OCI-M2 (cell line): ENCODE data around the gene PPP6R1.

Experiments
- DNase-seq: peaks from one replicate; lab custom pipeline; 2025; ENCODE audit not compliant: unreplicated experiment; lab: John Stamatoyannopoulos, UW

PPP6R1 gene

DNA sequence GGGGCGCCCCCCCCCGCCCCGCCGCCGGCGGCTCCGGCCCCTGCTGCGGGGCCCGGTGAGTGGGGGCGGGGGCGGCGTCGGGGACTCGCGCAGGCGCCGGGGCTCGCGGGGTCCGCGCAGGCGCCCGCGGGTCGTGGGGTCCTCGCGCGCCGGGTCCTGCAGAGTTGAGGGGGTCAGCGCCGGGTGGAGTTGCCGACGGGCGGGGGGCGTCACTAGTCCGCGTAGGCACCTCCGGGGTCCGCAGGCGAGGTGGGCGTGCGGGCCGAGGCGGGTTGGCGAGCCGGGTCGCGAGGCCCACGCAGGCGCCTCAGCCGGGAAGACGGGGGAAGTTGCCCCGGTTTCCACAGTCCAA is 365 bp downstream of the PPP6R1 start:
- DNase-seq = no peak

- DNase-seq = no peak
Observed at GRCh38 chr19:55257461-55258420, 1.1 kb downstream of the PPP6R1 start.

DNA sequence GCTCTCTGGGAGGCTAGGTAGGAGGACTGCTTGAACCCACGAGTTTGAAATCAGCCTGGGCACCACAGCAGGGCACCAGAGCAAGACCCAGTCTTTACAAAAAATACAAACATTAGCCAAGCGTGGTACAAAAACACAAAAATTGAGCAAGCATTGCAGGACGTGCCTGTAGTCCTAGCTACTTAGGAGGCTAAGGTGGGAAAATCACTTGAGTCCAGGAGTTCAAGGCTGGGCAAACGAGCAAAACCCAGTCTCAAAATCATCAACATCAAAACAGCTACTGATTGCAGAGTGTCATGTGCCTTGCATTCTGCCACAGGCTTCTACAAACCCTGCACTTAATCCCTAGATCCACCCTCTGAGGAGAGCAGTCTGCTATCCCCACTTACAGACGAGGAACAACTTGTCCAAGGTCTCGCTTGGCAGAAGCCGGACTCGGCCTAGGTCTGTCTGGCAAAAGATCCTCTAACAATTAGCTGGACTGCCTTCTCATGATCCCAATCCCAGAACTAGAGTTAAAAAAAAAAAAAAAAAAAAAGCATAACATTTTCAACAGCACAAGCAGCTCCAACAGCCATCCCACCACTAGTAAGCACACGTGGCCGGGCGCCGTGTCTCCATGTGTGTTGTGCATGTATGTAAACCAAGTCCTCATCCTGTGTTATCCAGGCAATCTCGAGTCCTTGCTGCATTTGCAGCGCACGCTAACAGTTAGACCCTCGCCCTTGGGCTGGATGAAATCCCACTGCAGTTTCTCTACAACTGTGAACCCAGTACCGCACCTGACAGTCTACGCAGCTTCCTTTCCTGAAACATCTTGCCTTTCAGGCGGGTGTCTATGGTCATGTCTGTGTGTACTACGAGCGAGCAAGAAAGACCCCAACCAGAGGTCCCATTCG is 2.0 kb downstream of the PPP6R1 start:
- no peak for DNase-seq

DNA sequence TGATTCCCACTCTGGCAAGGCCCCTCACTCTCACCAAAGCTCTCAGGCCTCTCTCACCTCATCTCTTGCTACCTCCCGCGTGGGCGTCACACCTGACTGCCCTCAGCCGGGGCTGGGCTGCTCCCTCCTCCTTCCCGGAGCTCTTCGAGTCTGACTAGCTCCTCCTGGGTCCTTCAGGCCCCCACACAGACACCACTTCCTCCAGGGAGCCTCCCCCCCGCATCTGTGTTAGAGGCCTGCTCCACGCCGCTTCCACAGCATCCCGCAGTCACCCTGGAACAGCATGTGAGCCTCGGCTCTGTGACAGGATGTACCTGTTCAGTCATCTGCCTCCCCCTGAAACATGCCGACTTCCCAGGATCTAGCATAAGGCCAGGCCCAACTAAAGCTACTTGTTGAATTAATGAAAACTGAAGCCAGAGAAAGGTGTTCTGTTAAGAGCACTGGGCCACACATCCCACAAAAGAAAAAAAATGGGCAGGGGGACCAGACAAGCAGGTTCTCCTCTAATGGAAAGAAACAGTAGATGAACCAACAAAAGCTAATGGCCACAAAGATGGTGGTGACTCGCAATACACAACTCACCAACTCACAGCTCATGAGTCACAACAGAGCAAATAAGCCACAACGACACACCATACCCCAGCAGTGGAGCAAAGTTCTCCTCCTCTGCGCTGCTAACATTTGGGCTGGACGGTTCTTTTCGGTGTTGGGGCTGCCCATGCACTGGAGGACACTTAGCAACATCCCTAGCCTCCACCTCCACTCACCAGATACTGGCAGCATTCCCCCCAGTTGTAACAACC is 3.0 kb downstream of the PPP6R1 start:
- no peak for DNase-seq

- DNase-seq = no peak
Observed at GRCh38 chr19:55254625-55254977, 4.2 kb downstream of the PPP6R1 start.

- no peak for DNase-seq
Observed at GRCh38 chr19:55253842-55254624, 4.8 kb downstream of the PPP6R1 start.

- DNase-seq = no peak
Observed at GRCh38 chr19:55252760-55253663, 5.8 kb downstream of the PPP6R1 start.

GRCh38 chr19:55251341-55252081 is 7.3 kb downstream of the PPP6R1 start:
- no peak for DNase-seq

DNA sequence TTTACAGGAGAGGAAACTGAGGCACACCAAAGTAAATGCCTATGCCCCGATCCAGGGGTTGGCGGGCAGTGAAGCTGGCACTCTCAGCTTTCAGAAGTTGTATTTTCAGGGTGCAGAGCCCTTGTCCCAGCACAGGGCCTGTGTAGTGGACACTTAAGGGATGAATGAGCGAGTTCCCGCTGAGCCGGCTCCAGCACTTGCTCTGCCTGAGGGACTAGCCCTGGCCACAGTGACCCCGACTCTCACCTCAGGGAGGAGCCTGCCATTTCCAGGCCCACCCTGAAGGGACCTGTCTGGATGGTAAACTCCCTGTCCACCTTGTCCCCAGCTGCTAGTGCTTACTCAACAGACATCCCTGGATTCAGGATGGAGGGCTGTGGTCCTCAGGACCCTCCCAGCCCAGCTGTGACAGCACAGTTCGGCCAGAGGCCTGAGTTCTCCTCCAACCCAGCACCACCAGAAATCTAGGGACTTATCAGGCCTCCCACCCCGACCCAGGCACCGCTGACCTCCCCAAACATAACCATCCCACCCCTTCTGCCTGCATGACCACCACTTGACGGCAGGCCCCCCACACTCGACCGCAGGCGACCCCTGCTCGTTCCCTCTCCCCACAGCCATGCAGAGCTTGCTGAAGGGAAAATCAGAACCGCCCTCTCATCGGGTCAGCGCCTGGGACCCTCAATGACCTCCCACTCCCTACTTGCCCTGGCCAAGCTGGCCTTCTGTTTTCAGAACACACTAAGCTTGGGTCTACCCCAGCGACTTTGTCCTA is 8.4 kb downstream of the PPP6R1 start:
- DNase-seq = no peak

DNA sequence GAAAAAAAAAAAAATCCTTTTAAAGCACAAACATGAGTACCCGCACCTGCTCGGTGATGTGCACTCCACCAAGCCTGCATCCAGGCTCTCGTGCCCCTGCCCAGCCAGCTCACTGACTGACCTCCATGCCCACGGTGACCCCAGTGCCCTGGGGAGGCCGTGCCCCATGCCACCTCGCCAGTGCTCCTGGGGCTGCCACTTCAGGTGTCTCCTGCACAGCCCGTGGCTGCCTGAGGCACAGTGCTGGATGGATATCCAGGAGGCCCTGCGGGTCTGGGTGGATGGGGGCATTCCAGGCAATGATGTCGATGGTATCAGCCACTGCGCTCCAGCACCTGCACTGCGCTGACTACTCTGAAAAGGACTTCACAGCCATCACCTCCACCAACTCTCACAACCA is 9.0 kb downstream of the PPP6R1 start:
- no peak for DNase-seq

GRCh38 chr19:55248704-55249103 is 10.1 kb downstream of the PPP6R1 start:
- DNase-seq = no peak

DNA sequence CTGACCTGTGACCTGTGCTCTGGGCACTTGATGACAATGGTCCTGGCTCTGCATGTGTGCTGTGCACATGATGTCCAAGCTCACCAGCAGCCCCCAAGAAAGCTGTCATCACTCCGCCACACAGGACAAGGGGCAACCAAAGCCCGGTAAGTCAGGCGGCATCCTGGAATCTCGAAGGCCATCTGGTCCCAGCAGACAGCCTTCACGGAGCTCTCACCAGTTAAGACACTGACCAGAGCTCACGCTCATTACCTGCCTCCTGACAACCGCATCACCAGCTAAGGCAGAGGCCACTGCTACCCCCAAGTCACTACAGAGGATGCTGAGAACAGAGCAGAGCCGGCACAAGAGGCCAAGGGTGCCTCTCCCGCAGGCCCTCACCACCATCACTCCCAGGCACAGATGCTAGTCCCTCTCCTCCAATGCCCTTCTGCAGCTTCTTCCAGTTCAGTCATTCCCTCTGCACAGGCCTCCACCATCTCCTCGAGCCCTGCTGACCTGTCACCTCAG is 10.6 kb downstream of the PPP6R1 start:
- no peak for DNase-seq

DNA sequence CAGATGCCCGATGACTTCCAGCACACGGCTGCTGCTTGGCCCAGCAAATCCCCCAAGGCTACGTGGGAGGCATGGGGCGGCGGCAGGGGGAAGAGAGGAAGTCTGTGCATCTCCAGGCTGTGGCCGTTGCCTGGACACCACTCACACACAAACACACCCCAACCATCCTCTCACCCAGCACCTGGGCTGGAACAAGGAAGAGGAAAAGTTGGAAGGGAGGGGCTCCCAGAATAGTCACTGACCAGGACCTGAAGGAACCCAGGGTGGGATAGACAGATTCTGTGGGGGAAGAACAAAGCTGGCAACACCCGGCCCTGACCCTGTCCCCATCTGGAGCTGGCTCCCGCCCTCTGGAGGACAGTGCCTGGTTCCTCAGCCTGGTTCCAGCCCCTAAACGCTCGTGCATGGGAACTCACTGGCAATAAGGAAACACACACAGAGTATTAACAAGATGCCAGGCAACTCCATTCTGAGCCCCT is 11.2 kb downstream of the PPP6R1 start:
- no peak for DNase-seq

GRCh38 chr19:55246462-55247451 is 12.1 kb downstream of the PPP6R1 start:
- DNase-seq = no peak

GRCh38 chr19:55245236-55245904 is 13.4 kb downstream of the PPP6R1 start:
- no peak for DNase-seq
